Measurements from ENCODE around the gene CCDC183. TPM values are rescaled to one million over a fixed set of nuclear protein-coding genes. Genes with fewer than 3 reads are reported as not detected.

Gene CCDC183
- total RNA-seq, result 0.32 and 0.43 TPM in 2 replicates

GRCh38 chr9:136796238-136796774 lies at the start of gene CCDC183:
CCDC183 (plus strand) TSS chr9:136796338; CDS start chr9:136796398, 60 bp downstream.
- DNase-seq (ENCODE audit: low read depth), result no peak
- no peak for TF ChIP-seq CTCF (IDR thresholded peaks at IDR 0.05; ENCODE audit: insufficient read depth, low read depth, low read length)
- no peak within 1 kb of the TSS for H3K4me3 ChIP-seq (ENCODE audit: low read depth, low read length)

GRCh38 chr9:136746621-136747020 lies 49.5 kb upstream of the CCDC183 start:
- no peak overlapping the region for H3K4me3 ChIP-seq (ENCODE audit: low read depth, low read length)
- DNase-seq (ENCODE audit: low read depth), result no peak
- no peak for TF ChIP-seq CTCF (IDR thresholded peaks at IDR 0.05; ENCODE audit: insufficient read depth, low read depth, low read length)

GRCh38 chr9:136747161-136748060 lies 48.7 kb upstream of the CCDC183 start:
- no peak for TF ChIP-seq CTCF (IDR thresholded peaks at IDR 0.05; ENCODE audit: insufficient read depth, low read depth, low read length)

GRCh38 chr9:136748201-136748600 lies 47.9 kb upstream of the CCDC183 start, which contains the start of gene LCN6:
LCN6 (minus strand) TSS chr9:136748525; CDS start chr9:136748483, 42 bp downstream.
- no peak within 1 kb of the TSS for H3K4me3 ChIP-seq (ENCODE audit: low read depth, low read length)
- TF ChIP-seq CTCF (IDR thresholded peaks at IDR 0.05; ENCODE audit: insufficient read depth, low read depth, low read length), result no peak
- no peak for DNase-seq (ENCODE audit: low read depth)

More at GRCh38 chr9:136747161-136748060, 48.7 kb upstream of the CCDC183 start:
- H3K4me3 ChIP-seq (ENCODE audit: low read depth, low read length), result no peak overlapping the region
- DNase-seq (ENCODE audit: low read depth), result no peak

- no peak for DNase-seq (ENCODE audit: low read depth)
- no peak for TF ChIP-seq CTCF (IDR thresholded peaks at IDR 0.05; ENCODE audit: insufficient read depth, low read depth, low read length)
Observed at GRCh38 chr9:136748666-136749611, 47.2 kb upstream of the CCDC183 start.

GRCh38 chr9:136750526-136750925 lies 45.6 kb upstream of the CCDC183 start:
- no peak overlapping the region for H3K4me3 ChIP-seq (ENCODE audit: low read depth, low read length)
- no peak for TF ChIP-seq CTCF (IDR thresholded peaks at IDR 0.05; ENCODE audit: insufficient read depth, low read depth, low read length)
- DNase-seq (ENCODE audit: low read depth), result no peak

More at GRCh38 chr9:136748666-136749611, 47.2 kb upstream of the CCDC183 start:
- no peak overlapping the region for H3K4me3 ChIP-seq (ENCODE audit: low read depth, low read length)
